LHCN-M2 (cell line): ENCODE results near the gene SMARCA1. TPM values are rescaled to one million over a fixed set of nuclear protein-coding genes. Genes with fewer than 3 reads are reported as not detected.

Experiments
- DNase-seq: peaks from one replicate; pipeline ENCODE4 v3.0.0-alpha.2; 2012; ENCODE audit warnings: low read depth
- total RNA-seq: library from RNA; depleted of rRNA; stranded (reverse); fragments of >200 nt; gene quantifications from 2 replicates; pipeline ENCODE4 v1.2.3, GENCODE V29; 2014; rRNA removed

The SMARCA1 gene
- total RNA-seq, 1 experiment from 2014 or later: 42.6 TPM

DNA sequence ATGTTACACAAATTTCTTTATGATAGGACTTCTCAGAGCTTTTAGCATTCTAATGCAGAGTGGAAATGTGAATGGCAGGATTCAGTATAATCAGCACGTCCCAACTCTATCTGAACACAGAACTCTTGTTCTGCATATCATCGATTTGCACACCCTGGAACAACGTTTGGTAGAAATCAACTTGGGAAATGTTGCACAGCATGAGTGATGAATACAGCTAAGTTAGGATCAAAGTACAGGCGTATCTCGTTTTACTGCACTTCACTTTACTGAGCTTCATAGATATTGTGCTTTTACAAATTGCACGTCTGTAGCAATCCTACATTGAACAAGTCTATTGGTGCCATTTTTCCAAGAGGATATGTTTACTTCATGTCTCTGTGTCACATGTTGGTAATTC, 70.8 kb downstream of the SMARCA1 start:
- no peak for DNase-seq

DNA sequence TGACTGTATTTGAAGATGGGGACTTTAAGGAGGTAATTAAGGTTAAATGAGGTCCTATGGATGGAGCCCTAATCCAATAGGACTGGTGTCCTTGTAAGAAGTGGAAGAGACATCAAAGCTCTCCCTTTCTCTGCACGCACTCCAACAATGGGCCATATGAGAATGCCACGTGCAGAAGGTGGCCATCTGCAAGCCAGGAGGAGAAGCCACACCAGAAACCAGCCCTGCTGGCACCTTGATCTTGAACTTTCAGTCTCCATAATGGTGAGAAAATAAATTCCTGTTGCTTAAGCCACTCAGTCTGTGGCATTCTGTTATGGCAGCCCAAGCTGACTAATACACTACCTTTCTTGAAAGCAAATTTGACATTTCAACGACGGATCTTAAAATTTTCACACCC, 73.2 kb downstream of the SMARCA1 start:
- DNase-seq: no peak

DNA sequence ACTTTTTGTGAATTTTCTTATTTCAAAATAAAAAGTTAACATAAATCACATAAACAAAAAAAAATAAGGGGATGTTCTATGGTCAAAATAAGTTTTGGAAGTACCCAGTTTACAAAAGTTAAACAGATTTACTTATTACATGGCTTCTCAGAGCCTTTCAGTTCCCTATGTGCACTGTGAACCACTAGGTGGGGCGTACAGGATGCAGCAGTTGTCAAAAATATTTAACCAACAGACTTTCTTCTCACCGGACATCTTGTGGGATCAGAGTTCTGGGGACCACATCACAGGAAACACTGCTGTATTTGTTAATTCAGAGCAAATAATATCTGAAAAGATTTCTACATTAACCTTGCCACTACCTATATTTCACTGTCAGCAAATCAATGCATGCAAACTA, 74.1 kb downstream of the SMARCA1 start:
- DNase-seq: no peak

DNA sequence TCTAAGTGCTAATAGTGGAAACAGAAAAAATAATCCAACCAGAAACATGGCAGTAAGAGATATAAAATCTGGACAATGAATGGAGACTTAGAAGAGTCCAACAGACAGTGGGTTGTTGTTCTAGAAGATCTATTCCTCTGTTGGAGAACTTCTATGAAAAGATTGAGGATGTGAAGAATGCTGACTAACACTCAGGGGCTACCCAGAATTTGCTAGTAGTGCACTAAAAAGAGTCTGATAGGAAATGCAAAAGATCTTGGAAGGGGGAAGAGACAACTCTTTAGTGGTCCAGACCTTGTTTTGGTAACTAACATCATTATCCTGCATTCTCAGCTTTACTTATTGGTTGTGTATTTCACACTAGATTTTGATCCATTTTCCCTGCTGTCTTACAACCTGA, 77.9 kb downstream of the SMARCA1 start:
- no peak for DNase-seq

DNA sequence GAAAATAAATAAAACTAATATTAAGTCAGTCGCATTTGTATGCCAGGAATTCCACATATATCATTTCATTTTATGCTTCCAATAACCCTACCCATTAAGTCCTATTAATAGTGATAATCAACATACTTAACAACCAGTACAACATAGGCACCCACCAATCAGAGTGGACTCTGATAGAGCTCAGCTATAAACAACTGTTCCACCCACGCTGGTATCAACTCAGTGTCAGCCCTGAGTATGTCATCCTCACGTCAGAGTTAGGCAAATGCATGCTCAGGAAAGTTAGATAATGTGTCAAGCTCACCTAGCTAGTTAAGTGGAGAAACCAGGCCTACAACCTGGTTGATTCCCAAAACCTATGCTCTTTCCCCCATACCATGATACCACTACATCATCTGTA, 89.3 kb downstream of the SMARCA1 start:
- DNase-seq: no peak

DNA sequence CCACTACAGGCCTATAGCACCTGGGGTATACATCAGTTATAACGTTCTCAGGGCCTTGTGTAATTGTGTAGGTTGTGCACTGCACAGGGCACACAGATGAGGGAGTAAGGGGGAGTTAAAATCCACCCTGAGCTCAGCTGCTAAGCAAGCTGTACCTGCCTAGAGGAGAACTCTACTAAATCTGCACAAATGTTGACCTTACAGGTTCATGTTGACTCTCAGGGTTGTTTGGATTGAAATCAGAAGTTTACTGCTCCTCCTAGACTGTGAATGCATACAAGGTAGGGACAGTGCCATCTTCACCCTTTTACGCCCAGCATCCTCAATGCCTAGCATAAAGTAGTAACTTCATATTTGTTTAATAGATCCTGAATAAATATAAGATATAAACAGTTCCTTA, 89.8 kb downstream of the SMARCA1 start:
- no peak for DNase-seq

DNA sequence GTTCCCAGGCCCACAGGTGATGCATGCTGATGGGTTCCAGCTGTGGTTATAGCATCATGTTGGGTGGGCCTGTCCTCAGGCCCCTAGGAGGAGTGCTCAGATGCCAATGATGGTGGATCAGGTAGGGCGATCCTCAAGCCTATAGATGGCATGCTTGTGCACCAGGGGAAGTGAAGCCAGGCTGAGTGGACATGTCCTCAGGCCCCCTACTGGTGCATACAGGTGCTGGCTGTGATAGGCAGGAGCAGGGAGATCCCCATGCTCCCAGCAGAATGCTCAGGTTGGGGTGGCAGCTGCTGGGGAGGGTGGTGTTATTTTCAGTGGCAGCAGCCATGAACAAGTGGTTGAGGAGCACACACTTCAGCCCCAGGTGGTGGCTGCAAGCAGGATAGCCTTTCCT, 96.0 kb downstream of the SMARCA1 start:
- DNase-seq: no peak

DNA sequence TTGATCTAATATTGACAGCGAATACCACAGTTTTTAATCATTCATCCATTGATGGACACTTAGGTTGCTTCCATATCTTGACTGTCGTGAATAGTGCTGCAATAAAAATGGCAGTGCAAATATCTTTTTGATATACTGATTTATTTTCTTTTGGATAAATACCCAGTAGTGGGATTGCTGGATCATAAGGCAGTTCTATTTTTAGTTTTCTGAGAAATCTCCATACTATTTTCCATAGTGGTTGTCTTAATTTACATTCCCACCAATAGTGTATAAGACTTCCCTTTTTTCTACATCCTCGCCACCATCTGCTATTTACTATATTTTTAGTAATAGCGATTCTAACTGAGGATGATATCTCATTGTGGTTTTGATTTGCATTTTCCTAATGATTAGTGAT, 100.1 kb downstream of the SMARCA1 start:
- DNase-seq: no peak

DNA sequence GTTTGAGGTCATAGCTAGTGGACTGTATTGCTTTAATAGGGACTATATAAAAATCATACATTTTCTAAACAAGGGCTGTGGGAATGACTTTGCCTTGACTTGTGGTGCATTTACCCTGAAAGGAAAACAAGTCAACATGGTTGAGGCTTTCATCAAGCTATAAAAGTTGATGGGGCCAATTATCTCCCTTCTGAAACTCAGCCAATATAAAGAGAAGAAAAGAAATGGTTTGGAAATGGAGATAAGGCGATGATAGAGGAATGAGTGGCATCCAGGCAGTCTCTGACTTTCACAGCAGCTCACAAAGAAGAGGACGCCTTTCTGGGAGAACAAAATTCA, 118.7 kb downstream of the SMARCA1 start:
- DNase-seq: no peak

DNA sequence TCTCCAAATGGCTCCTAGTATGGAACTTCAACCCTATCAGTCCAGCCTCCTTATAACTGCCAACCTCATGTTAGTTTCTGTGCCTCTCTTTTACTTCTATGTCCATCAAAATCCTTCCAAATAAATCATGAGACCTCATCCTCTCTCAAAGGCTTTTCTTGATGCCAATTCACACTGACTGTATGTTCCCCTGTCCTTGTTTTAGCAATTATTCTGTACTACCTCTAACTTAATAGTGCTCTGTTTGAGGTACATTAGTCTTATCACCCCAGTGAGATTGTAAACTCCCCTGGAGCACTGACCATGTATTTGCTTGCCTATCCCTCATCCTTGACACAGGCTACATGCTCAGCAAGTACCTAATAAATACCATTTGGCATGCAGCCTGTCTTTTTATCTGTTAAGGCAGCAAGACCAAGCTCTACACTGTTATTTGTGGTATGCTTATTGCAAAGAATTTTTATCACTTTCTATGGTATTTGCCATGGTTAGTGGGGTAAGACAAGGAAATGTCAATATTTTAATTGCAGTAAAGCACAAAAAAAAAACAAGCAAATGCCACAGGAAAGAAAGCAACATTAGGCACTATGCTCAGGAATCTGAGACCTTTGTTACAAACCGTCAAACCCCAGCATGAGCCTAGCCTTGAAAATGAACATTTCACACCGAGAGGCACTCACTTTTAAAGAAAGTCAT, 119.2 kb downstream of the SMARCA1 start:
- no peak for DNase-seq

Other genes starting within 250 kb of the SMARCA1 start
- 16.7 and 18.4 TPM in 2 replicates for gene OCRL, start 16.8 kb upstream of the SMARCA1 start, total RNA-seq
- 6.7 and 7.3 TPM in 2 replicates for gene APLN, start 131.5 kb upstream of the SMARCA1 start, total RNA-seq
- not detected in 2 replicates for gene XPNPEP2, start 215.5 kb upstream of the SMARCA1 start, total RNA-seq